IMR-90 (cell line): ENCODE measurements around the gene MAGEA2.

ENCODE experiments used
- BHLHE40 ChIP-seq: fragments of 150-350 bp; IDR thresholded peaks from 2 replicates; pipeline ENCODE4 v1.6.1; 2016; ENCODE audit warnings: mild to moderate bottlenecking, low read depth, low read length
- CEBPB ChIP-seq: IDR thresholded peaks from 2 replicates; pipeline ENCODE4 v1.6.1; 2012; ENCODE audit warnings: low read depth, low read length, improper control_type of control experiment
- CHD1 ChIP-seq: IDR thresholded peaks from 2 replicates; pipeline ENCODE4 v1.6.1; 2012; ENCODE audit warnings: low read depth, low read length, improper control_type of control experiment
- MXI1 ChIP-seq: IDR thresholded peaks from 2 replicates; pipeline ENCODE4 v1.6.1; 2012; ENCODE audit warnings: low read depth, mild to moderate bottlenecking, low read length, moderate library complexity, borderline replicate concordance
- NFE2L2 ChIP-seq: fragments of 150-350 bp; IDR thresholded peaks from 2 replicates; pipeline ENCODE4 v1.6.1; 2016; ENCODE audit warnings: low read depth, mild to moderate bottlenecking, low read length
- POLR2A ChIP-seq: IDR thresholded peaks from 2 replicates; pipeline ENCODE4 v1.6.1; 2012; ENCODE audit warnings: mild to moderate bottlenecking, low read depth, low read length
- RAD21 ChIP-seq: IDR thresholded peaks from 2 replicates; pipeline ENCODE4 v1.6.1; 2012; ENCODE audit warnings: low read length, improper control_type of control experiment
- SMC3 ChIP-seq: fragments of 150-350 bp; IDR thresholded peaks from 2 replicates; pipeline ENCODE4 v1.6.1; 2016; ENCODE audit warnings: low read depth, mild to moderate bottlenecking, antibody characterized with exemption, low read length, moderate library complexity
- TF ChIP-seq, protein P1 (sequence below): conservative IDR thresholded peaks from 2 replicates; pipeline ENCODE4 v1.5.1; 2012; ENCODE audit warnings: mild to moderate bottlenecking, low read depth, low read length, improper control_type of control experiment
- TF ChIP-seq, protein P2 (sequence below): fragments of 150-350 bp; IDR thresholded peaks from 2 replicates; pipeline ENCODE4 v1.6.1; 2017; ENCODE audit warnings: mild to moderate bottlenecking, antibody characterized with exemption, low read length, low read depth

DNA sequence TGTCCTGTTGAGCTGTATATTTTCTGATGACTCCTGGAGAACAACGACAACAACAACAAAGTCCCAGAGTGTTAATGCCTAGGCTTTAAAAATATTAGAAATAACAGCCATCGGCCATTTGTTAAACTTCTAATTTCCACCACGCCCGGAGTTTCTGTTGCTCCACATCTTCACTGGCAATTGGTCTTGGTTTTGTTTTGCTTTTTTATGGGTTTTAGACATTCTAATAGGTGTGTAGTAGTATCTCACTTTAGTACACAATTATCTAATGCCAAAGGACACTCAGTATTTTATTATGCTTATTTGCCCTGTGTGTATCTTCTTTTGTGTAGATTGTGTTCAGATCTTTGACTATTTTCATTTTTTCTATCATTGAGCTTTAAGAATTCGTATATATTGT is 15.1 kb downstream of the MAGEA2 start:
- TF ChIP-seq, protein P1, sequence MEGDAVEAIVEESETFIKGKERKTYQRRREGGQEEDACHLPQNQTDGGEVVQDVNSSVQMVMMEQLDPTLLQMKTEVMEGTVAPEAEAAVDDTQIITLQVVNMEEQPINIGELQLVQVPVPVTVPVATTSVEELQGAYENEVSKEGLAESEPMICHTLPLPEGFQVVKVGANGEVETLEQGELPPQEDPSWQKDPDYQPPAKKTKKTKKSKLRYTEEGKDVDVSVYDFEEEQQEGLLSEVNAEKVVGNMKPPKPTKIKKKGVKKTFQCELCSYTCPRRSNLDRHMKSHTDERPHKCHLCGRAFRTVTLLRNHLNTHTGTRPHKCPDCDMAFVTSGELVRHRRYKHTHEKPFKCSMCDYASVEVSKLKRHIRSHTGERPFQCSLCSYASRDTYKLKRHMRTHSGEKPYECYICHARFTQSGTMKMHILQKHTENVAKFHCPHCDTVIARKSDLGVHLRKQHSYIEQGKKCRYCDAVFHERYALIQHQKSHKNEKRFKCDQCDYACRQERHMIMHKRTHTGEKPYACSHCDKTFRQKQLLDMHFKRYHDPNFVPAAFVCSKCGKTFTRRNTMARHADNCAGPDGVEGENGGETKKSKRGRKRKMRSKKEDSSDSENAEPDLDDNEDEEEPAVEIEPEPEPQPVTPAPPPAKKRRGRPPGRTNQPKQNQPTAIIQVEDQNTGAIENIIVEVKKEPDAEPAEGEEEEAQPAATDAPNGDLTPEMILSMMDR: no peak
- TF ChIP-seq, protein P2, sequence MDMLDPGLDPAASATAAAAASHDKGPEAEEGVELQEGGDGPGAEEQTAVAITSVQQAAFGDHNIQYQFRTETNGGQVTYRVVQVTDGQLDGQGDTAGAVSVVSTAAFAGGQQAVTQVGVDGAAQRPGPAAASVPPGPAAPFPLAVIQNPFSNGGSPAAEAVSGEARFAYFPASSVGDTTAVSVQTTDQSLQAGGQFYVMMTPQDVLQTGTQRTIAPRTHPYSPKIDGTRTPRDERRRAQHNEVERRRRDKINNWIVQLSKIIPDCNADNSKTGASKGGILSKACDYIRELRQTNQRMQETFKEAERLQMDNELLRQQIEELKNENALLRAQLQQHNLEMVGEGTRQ: no peak
- no peak for TF ChIP-seq SMC3
- TF ChIP-seq CEBPB: no peak
- TF ChIP-seq POLR2A: no peak
- no peak for TF ChIP-seq RAD21
- TF ChIP-seq NFE2L2: no peak
- no peak for TF ChIP-seq MXI1
- TF ChIP-seq BHLHE40: no peak
- no peak for TF ChIP-seq CHD1
